Loucy (cell line): ENCODE measurements around the gene C9orf72.

Experiments
- H2AFZ ChIP-seq: fragments of 200-600 bp; sonication (generic); 2 replicates; pipeline ENCODE4 v1.6.0; 2016; ENCODE audit warnings: antibody characterized with exemption, mild to moderate bottlenecking, low read length, moderate library complexity
- H3F3A ChIP-seq: fragments of 200-600 bp; 2 replicates; pipeline ENCODE4 v1.6.0; 2016; ENCODE audit warnings: antibody characterized with exemption, low read depth, mild to moderate bottlenecking
- H3K27me3 ChIP-seq: fragments of 200-600 bp; sonication (generic); 2 replicates; pipeline ENCODE4 v1.6.1; 2014; ENCODE audit warnings: low read length, mild to moderate bottlenecking; ENCODE audit not compliant: insufficient read depth, poor library complexity, severe bottlenecking
- H3K36me3 ChIP-seq: fragments of 200-600 bp; sonication (generic); 2 replicates; pipeline ENCODE4 v1.6.1; 2016; ENCODE audit warnings: low read length; ENCODE audit not compliant: insufficient read depth
- H3K4me1 ChIP-seq: fragments of 200-600 bp; sonication (generic); 2 replicates; pipeline ENCODE4 v1.5.1; 2014; ENCODE audit warnings: low read length, mild to moderate bottlenecking; ENCODE audit not compliant: insufficient read depth, poor library complexity, severe bottlenecking
- H3K4me2 ChIP-seq: fragments of 200-600 bp; sonication (generic); 2 replicates; pipeline ENCODE4 v1.6.0; 2014; ENCODE audit warnings: antibody characterized with exemption, low read length, low read depth, mild to moderate bottlenecking; ENCODE audit not compliant: poor library complexity, severe bottlenecking
- H3K4me3 ChIP-seq: fragments of 200-600 bp; sonication (generic); 2 replicates; pipeline ENCODE4 v1.5.1; 2014; ENCODE audit warnings: low read length, mild to moderate bottlenecking, mixed read lengths; ENCODE audit not compliant: poor library complexity, severe bottlenecking
- H3K79me2 ChIP-seq: fragments of 200-600 bp; sonication (generic); 2 replicates; pipeline ENCODE4 v1.6.1; 2014; ENCODE audit warnings: low read length; ENCODE audit not compliant: insufficient read depth
- H3K9ac ChIP-seq: fragments of 200-600 bp; sonication (generic); 2 replicates; pipeline ENCODE4 v1.6.0; 2014; ENCODE audit warnings: mild to moderate bottlenecking, low read depth, low read length, moderate library complexity; ENCODE audit not compliant: poor library complexity, severe bottlenecking
- H3K9me2 ChIP-seq: fragments of 200-600 bp; sonication (generic); replicated peaks from 2 replicates; pipeline ENCODE4 v1.6.1; 2016; ENCODE audit warnings: low read depth, low read length, mixed read lengths
- H3K9me3 ChIP-seq: fragments of 200-600 bp; sonication (generic); 2 replicates; pipeline ENCODE4 v1.6.1; 2014; ENCODE audit warnings: mild to moderate bottlenecking, antibody characterized with exemption, low read length, low read depth; ENCODE audit not compliant: insufficient read depth
- H4K20me1 ChIP-seq: fragments of 200-600 bp; sonication (generic); 2 replicates; pipeline ENCODE4 v1.6.0; 2014; ENCODE audit warnings: antibody characterized with exemption, low read length, mild to moderate bottlenecking; ENCODE audit not compliant: insufficient read depth, poor library complexity, severe bottlenecking
- CTCF ChIP-seq: fragments of 200-600 bp; sonication (generic); conservative IDR thresholded peaks from 2 replicates; pipeline ENCODE4 v1.5.1; 2014; ENCODE audit warnings: mild to moderate bottlenecking, antibody characterized with exemption, low read length
- EZH2phosphoT487 ChIP-seq: fragments of 200-600 bp; IDR thresholded peaks from 2 replicates; pipeline ENCODE4 v1.6.1; 2018; ENCODE audit warnings: antibody characterized with exemption, mild to moderate bottlenecking, moderate library complexity, borderline replicate concordance

C9orf72 gene

GRCh38 chr9:27524236-27524635 lies 49.0 kb downstream of the C9orf72 start, which contains the start of gene IFNK:
TSS of gene IFNK (plus strand) at chr9:27524290. CDS start at chr9:27524337, 47 bp downstream.
- H3F3A ChIP-seq: no peaks in the 10 kb centered on the region
- no peak within 1 kb of the TSS for H3K4me2 ChIP-seq
- H3K79me2 ChIP-seq: no peaks in the 10 kb centered on the region
- no peak within 1 kb of the TSS for H3K4me3 ChIP-seq
- H4K20me1 ChIP-seq: no peaks in the 10 kb centered on the region
- peaks cover 14% of the 10 kb centered on the region for H3K27me3 ChIP-seq
- H3K4me1 ChIP-seq: no peaks in the 10 kb centered on the region
- no peak within 1 kb of the TSS for H3K9ac ChIP-seq
- TF ChIP-seq EZH2phosphoT487: no peak
- no peak for TF ChIP-seq CTCF
- no peaks in the 10 kb centered on the region for H3K9me2 ChIP-seq
- no peaks in the 10 kb centered on the region for H3K9me3 ChIP-seq
- no peak within 1 kb of the TSS for H2AFZ ChIP-seq
- no peaks in the 10 kb centered on the region for H3K36me3 ChIP-seq

- Histone ChIP-seq H3K36me3 (no peaks in the 10 kb centered on the region), H4K20me1 (no peaks in the 10 kb centered on the region), H3K4me3 (no peak overlapping the region), H3K4me1 (no peaks in the 10 kb centered on the region), H3K27me3 (peaks cover 3% of the 10 kb centered on the region), H3K9me2 (no peaks in the 10 kb centered on the region), H3F3A (no peaks in the 10 kb centered on the region), H3K9ac (no peak overlapping the region), H2AFZ (no peak overlapping the region), H3K4me2 (no peak overlapping the region), H3K79me2 (no peaks in the 10 kb centered on the region), H3K9me3 (no peaks in the 10 kb centered on the region)
- TF ChIP-seq CTCF (no peak), EZH2phosphoT487 (no peak)
Observed at GRCh38 chr9:27523141-27523540, 50.1 kb downstream of the C9orf72 start.

GRCh38 chr9:27520986-27521385 lies 52.3 kb downstream of the C9orf72 start:
- Histone ChIP-seq H3K27me3 (no peaks in the 10 kb centered on the region), H3K79me2 (no peaks in the 10 kb centered on the region), H3K4me2 (no peak overlapping the region), H3K4me1 (no peaks in the 10 kb centered on the region), H4K20me1 (no peaks in the 10 kb centered on the region), H3K9me2 (no peaks in the 10 kb centered on the region), H2AFZ (no peak overlapping the region), H3F3A (no peaks in the 10 kb centered on the region), H3K9me3 (no peaks in the 10 kb centered on the region), H3K9ac (no peak overlapping the region), H3K36me3 (no peaks in the 10 kb centered on the region), H3K4me3 (no peak overlapping the region)
- TF ChIP-seq CTCF (no peak), EZH2phosphoT487 (no peak)
